GM19238 (cell line): Measurements from ENCODE around the gene BCAP29.

Experiments used
- DNase-seq: peaks from one replicate; pipeline ENCODE4 v3.0.0; 2011; ENCODE audit warnings: low spot score; ENCODE audit not compliant: insufficient read length

BCAP29 gene

DNA sequence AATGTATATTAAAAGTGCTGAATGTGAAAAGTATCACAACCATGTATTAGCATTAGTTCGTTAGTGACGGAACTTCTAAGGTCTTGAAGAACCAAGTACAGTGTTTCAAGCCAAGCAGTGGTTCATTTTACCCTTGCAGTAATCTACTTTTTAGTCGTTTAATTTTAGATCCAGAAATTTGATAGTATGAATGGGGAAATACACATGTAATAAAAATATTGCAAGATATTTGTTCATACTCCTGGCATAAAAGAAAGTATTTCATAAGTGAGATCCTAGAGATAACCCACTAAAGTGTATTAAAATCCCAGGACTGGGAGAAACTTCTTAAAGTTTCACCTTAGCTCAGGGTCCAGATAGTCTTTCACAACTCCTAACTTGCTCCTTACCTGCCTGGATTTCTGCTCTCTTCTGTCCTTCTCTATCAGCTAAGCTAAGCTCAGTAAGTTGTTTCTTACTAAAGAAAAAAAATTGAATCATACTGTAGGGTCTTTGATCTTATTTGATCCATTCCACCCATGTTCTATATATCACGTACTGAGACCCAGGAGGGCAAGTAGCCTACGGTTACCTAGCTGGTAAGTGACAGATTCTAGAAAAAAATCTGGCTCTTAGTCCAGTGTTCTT, 1.5 kb downstream of the BCAP29 start:
- no peak for DNase-seq

DNA sequence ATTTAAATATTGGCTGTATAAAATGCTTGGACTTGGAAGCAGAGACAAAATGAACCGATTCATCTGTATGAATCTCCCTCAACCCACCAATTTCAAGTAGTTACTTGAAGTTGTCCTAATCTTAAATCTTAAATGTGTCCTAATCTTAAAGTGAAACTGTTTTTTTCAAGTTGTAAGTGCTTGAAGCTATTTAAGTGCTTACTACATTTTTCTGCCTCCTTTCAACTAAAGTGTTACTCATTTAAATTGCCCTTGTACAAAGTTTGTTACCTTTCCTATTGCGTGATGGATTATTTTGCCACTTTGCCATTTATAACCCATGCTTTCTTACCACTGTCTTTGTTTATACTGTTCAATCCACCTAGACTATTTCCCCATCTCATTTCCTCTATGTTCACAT, 2.8 kb downstream of the BCAP29 start:
- no peak for DNase-seq

DNA sequence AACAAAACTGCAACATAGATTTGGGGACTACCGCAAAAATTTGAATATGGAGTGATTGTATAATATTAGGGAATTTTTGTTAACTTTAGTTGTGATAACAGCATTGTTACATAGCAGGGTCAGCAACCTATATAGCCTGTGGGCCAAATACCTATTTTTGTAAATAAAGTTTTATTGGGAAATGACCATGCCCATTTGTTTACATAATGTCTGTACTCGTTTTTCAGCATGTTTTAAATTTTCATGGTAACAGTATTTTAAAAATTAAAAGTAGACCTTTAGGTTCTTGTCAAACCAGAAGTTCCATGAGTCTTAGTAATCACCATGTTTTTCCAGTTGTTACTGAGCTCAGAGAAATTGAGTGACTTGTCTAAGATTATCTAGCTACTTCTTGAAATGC, 4.7 kb downstream of the BCAP29 start:
- no peak for DNase-seq

GRCh38 chr7:107588529-107589130, 8.6 kb downstream of the BCAP29 start:
- DNase-seq, result no peak

GRCh38 chr7:107591421-107591820, 11.4 kb downstream of the BCAP29 start:
- no peak for DNase-seq

GRCh38 chr7:107592361-107593024, 12.4 kb downstream of the BCAP29 start:
- no peak for DNase-seq

DNA sequence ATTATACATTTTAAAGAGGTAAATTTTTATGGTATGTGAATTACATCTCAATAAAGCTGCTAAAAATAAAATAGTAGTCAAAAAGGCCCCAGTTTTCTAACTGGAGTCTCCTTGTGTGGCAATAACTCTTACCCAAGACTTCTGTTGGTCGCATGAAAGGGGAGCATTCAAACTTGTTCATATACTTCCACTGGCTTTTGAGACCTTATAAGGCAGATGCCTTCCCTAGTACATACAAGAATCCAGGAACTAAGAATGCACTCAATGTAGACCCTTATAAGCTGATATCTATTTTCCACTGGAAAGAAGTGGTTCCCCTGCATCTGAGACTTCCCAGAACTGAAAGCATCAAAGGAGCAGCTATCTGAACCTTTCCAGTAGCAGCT, 13.0 kb downstream of the BCAP29 start:
- DNase-seq, result no peak

GRCh38 chr7:107594961-107595737, 15.1 kb downstream of the BCAP29 start:
- no peak for DNase-seq

- no peak for DNase-seq
These were observed 17.0 kb downstream of the BCAP29 start for GRCh38 chr7:107596881-107597581.

GRCh38 chr7:107597582-107597916, 17.5 kb downstream of the BCAP29 start:
- DNase-seq, result no peak

- no peak for DNase-seq
These were observed 17.9 kb downstream of the BCAP29 start for GRCh38 chr7:107597953-107598352.

GRCh38 chr7:107599262-107599661, 19.2 kb downstream of the BCAP29 start:
- DNase-seq, result no peak

- DNase-seq, result no peak
These were observed 20.8 kb downstream of the BCAP29 start for GRCh38 chr7:107600816-107601215.

- DNase-seq, result no peak
These were observed 25.3 kb downstream of the BCAP29 start for GRCh38 chr7:107605218-107605815.

GRCh38 chr7:107606303-107606702, 26.3 kb downstream of the BCAP29 start:
- no peak for DNase-seq

DNA sequence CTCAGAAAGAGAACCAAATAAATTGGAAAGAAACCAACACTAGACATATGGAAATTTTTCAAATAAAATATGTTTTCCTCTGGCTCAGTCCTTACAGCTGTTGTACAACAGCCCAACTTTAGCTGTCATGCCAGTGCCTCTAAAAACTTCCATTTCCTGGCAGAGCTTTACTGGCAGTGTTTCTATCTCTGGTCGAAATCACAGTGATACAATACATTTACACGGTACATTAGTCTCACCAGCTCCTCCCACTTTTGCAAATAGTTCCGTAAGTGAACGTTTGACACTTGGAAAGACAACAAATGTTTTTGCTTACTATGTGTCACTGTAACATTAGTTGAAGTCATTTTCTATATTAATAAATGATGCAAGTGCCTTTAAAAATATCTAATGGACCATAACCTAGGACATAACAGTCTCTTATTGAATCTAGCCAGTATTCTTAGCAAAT, 29.8 kb downstream of the BCAP29 start:
- no peak for DNase-seq

GRCh38 chr7:107610323-107610722, 30.3 kb downstream of the BCAP29 start:
- no peak for DNase-seq

- DNase-seq, result no peak
These were observed 33.4 kb downstream of the BCAP29 start for GRCh38 chr7:107613439-107613838.

DNA sequence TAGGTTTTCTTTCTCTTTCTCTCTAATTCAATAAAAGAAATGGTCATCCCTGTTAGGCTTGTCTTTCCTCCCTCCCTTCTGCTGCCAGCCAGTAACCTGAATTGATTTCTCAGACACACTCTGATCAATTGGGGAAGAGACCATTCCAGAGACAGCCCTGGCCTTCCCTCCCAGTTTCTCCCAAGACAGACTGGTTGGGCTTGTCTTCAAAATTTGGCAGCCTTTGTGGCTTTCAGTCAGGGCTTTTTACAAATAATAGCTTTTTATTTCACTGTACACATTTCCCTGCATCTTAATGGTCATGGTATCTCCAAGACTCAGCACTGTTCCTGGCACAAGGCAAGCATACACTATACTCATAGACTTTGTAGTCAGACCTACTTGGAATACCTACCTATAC, 33.9 kb downstream of the BCAP29 start:
- no peak for DNase-seq

DNA sequence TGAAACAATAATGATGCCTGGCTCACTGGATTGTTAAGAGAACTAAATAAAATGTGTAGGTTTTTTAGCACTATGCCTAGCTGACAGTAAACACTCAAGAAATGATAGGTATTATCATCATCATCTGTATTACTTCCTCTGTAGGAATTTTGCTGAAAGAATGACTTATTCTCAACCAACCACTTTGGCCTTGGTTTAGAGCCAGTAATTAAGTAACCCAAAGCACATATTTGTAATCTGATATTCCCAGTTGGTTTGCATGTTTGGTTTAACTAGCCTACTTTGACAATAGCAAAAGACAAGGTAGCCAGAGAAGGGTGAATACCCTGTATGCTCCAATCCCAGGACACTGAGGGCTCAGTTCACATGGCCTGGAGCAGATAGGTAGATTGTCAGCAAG, 34.4 kb downstream of the BCAP29 start:
- DNase-seq, result no peak
